ENCODE data around the gene SUN1.
"Not testable (repeated sequence)": the region's sequence is repeated elsewhere in the genome, so short reads cannot be mapped to it uniquely, and the experiment has no call there.

SUN1 gene

GRCh38 chr7:833601-834258 lies 1.5 kb downstream of the SUN1 start:
- no peak for DNase-seq (ENCODE audit: low read depth in 2 of 2)

GRCh38 chr7:834277-834676 lies 2.0 kb downstream of the SUN1 start:
- DNase-seq (ENCODE audit: low read depth in 2 of 2) = no peak

- no peak for DNase-seq (ENCODE audit: low read depth in 2 of 2)
Observed at GRCh38 chr7:835021-835420, 2.7 kb downstream of the SUN1 start.

GRCh38 chr7:835485-836401 lies 3.5 kb downstream of the SUN1 start:
- DNase-seq (ENCODE audit: low read depth in 2 of 2) = no peak

GRCh38 chr7:836429-836828 lies 4.2 kb downstream of the SUN1 start:
- no peak for DNase-seq (ENCODE audit: low read depth in 2 of 2)

- DNase-seq (ENCODE audit: low read depth in 2 of 2) = no peak
Observed at GRCh38 chr7:837001-837400, 4.7 kb downstream of the SUN1 start.

- DNase-seq (ENCODE audit: low read depth in 2 of 2) = no peak
Observed at GRCh38 chr7:840001-840600, 7.8 kb downstream of the SUN1 start.

- DNase-seq (ENCODE audit: low read depth in 2 of 2) = no peak
Observed at GRCh38 chr7:841943-842342, 9.7 kb downstream of the SUN1 start.

- no peak for DNase-seq (ENCODE audit: low read depth in 2 of 2)
Observed at GRCh38 chr7:842431-843031, 10.3 kb downstream of the SUN1 start.

GRCh38 chr7:843230-843629 lies 11.0 kb downstream of the SUN1 start:
- no peak for DNase-seq (ENCODE audit: low read depth in 2 of 2)

GRCh38 chr7:844043-844442 lies 11.8 kb downstream of the SUN1 start:
- DNase-seq (ENCODE audit: low read depth in 2 of 2) = no peak

GRCh38 chr7:844514-844913 lies 12.2 kb downstream of the SUN1 start:
- no peak for DNase-seq (ENCODE audit: low read depth in 2 of 2)

GRCh38 chr7:845091-845490 lies 12.8 kb downstream of the SUN1 start:
- DNase-seq (ENCODE audit: low read depth in 2 of 2) = no peak

- DNase-seq (ENCODE audit: low read depth in 2 of 2) = no peak
Observed at GRCh38 chr7:845731-846130, 13.5 kb downstream of the SUN1 start.

GRCh38 chr7:846958-847650 lies 14.8 kb downstream of the SUN1 start:
- not testable (repeated sequence) for DNase-seq (ENCODE audit: low read depth in 2 of 2)

GRCh38 chr7:847728-848127 lies 15.5 kb downstream of the SUN1 start:
- DNase-seq (ENCODE audit: low read depth in 2 of 2) = not testable (repeated sequence)

- DNase-seq (ENCODE audit: low read depth in 2 of 2) = no peak
Observed at GRCh38 chr7:849145-849544, 16.9 kb downstream of the SUN1 start.

GRCh38 chr7:849781-850180 lies 17.5 kb downstream of the SUN1 start:
- DNase-seq (ENCODE audit: low read depth in 2 of 2) = no peak

GRCh38 chr7:851204-851603 lies 18.9 kb downstream of the SUN1 start:
- no peak for DNase-seq (ENCODE audit: low read depth in 2 of 2)

- DNase-seq (ENCODE audit: low read depth in 2 of 2) = no peak
Observed at GRCh38 chr7:853366-854117, 21.3 kb downstream of the SUN1 start.

Data from stimulated activated CD8-positive, alpha-beta memory T cell treated with anti-CD3 and anti-CD28 coated beads, Interleukin-15, amount 100 ng/mL, for 48 hours (primary cell).